Gastroesophageal sphincter (tissue), 3 donors: ENCODE results near the gene EEFSEC.

ENCODE experiments used
- CTCF ChIP-seq, 4 experiments: fragments of 200-600 bp in 2 of 4; fragments of 450-650 bp in 2 of 4; sonication (generic) in 1 of 4; IDR thresholded peaks; one replicate each; pipeline ENCODE4 v1.5.1; 2017 to 2019; ENCODE audit warnings: antibody characterized with exemption in 4 of 4, mild to moderate bottlenecking in 2 of 4, moderate library complexity in 2 of 4
- EP300 ChIP-seq: sonication (generic); formaldehyde crosslinking; IDR thresholded peaks from one replicate; pipeline ENCODE4 v1.6.1; 2017; ENCODE audit warnings: antibody characterized with exemption, mild to moderate bottlenecking

GRCh38 chr3:128432971-128433836, 279.9 kb downstream of the EEFSEC start:
- TF ChIP-seq CTCF (IDR thresholded peaks at IDR 0.05) (no peak), EP300 (no peak)
